CD4-positive, alpha-beta T cell treated with Interleukin-17A for 4 hours (primary cell): ENCODE results near the gene OR1F1.
"Not testable (repeated sequence)": the region's sequence is repeated elsewhere in the genome, so short reads cannot be mapped to it uniquely, and the experiment has no call there.

Source experiments
- DNase-seq: peaks from one replicate; pipeline ENCODE4 v3.0.0-alpha.2; 2020; ENCODE audit warnings: mixed read lengths

OR1F1 gene

DNA sequence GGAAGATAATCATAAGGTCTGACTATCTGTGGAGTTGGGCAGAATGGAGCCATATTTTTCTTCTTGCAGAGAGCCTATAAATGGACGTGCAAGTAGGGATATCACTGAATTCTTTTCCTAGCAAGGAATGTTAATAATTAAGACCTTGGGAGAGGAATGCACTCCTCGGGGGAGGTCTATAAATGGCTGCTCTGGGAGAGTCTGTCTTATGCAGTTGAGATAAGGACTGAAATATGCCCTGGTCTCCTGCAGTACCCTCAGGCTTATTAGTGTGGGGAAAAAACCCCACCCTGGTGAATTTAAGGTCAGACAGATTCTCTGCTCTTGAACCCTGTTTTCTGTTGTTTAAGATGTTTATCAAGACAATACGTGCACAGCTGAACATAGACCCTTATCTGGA is 17.9 kb downstream of the OR1F1 start:
- DNase-seq = not testable (repeated sequence)

DNA sequence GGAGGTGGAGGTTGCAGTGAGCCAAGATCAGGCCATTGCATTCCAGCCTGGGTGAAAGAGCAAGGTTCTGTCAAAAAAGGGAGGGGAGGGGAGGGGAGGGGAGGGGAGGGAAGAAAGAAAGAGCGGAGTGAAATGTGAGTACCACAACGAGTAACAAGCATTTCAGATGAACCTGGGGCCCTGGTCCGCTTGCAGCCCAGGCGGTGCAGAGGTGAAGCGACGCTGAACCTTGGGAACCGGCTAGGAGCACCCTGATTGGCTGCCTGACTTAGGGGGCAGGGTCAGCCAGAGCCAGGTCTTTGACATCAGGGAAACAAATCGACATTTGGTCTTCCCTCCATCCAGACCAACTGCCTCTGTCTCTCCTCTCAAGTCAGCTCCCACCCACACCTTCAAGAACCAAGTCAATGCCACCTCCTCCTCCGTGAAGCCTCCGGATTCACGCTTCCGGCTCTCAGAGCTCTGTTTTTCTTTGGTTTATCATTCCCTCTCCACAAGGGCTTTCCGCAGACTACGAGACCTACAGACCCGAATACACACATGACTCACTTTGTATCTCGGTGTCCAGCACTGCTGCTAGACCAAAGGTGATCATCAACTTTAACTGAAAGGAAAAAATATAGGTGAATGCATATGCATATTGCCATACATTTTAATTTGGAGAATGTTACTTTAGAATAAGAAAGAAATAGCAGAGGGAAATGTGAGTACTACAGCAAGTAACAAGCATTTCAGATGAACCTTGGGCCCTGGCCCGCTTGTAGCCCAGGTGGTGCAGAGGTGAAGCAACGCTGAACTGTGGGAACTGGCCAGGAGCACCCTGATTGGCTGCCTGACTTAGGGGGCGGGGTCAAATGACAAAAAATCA is 19.3 kb downstream of the OR1F1 start:
- no peak for DNase-seq

DNA sequence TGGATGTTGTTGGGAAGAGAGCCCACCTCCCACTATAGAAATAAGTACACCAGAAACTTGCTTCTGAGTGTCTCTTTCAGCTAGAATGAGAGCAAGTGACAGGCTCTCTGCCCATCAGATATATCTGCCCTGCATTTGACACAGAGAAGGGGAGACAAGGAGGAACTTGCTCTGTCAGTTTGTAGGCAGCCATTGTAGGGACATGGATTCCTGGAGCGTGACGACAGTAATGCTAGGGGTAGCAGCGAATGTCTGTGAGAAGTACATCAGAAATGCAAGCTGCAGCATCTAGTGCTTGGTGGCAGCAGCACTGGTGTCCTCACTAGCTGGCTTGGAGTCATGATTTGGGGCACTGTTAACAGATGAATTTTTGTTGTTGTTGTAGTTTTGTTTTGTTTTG is 24.0 kb downstream of the OR1F1 start:
- DNase-seq = no peak

DNA sequence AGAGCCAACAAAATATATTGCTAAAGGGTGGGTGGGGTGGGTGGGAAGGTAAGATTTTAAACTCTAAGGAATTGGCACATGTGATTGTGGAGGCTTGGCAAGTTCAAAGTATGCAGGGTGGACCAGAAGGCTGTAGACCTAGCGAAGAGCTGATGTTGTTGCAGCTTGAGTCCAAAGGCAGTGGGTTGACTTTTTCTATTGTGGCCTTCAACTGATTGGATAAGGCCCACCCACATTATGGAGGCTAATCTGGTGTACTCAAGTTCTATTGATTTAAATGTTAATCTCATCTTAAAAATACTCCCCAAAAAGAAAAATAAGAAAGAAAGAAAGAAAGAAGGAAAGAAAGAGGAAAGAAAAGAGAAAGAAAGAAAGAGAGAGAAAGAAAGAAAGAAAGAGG is 24.6 kb downstream of the OR1F1 start:
- no peak for DNase-seq

DNA sequence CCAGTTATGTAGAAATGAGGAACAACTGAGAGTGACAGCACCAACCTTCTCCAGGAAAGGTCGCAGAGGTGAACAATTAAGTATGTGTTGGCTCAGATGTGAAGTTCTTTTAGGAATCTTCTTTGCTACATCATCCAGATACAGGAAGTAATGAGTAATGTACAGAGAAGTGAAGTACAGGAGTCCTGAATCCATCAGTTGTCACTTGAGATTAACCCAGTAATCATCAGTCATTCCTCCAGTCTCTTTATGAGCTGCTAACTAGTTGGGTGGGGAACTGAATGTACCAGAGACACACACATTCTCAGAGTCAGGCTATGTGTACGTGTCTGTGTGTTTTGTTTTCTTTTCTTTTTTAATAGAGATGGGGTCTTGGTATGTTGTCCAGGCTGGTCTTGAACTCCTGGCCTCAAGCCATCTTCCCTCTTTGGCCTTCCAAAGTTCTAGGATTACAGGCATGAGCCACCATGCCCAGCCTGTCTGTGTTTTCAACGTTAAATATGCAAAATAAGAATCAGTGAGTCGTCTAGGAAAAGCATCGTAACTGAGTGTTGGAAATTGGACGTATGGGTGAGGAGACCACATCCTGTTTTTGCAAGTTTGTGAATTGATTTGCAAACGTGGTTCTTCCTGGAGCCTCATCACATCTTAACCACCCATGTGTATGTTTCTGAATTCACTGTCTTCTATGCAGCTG is 27.0 kb downstream of the OR1F1 start:
- DNase-seq = peak; percentile 38

DNA sequence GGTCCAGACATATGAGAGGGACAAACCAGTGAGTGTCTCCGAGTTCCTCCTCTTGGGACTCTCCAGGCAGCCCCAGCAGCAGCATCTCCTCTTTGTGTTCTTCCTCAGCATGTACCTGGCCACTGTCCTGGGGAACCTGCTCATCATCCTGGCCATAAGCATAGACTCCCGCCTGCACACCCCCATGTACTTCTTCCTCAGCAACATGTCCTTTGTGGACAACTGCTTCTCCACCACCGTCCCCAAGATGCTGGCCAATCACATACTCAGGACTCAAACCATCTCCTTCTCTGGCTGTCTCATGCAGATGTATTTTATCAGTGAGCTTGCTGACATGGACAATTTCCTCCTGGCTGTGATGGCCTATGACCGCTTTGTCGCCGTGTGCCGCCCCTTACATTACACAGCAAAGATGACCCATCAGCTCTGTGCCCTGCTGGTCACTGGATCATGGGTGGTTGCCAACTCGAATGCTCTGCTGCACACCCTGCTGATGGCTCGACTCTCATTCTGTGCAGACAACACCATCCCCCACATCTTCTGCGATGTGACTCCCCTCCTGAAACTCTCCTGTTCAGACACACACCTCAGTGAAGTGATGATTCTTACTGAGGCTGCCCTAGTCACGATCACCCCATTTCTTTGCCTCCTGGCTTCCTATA is 27.7 kb downstream of the OR1F1 start:
- peak; percentile 20 for DNase-seq

DNA sequence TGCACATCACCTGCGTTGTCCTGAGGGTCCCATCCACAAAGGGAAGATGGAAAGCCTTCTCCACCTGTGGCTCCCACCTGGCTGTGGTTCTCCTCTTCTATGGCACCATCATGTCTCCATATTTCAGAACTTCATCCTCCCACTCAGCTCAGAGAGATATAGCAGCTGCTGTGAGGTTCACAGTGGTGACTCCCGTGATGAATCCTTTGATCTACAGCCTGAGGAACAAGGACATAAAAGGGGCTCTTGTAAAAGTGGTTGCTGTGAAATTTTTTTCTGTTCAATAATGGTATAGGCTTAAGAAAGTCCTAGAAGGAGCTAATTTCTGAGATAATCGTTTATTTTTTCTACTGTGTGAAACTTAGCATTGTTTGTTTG is 28.2 kb downstream of the OR1F1 start:
- peak; percentile 25 for DNase-seq

DNA sequence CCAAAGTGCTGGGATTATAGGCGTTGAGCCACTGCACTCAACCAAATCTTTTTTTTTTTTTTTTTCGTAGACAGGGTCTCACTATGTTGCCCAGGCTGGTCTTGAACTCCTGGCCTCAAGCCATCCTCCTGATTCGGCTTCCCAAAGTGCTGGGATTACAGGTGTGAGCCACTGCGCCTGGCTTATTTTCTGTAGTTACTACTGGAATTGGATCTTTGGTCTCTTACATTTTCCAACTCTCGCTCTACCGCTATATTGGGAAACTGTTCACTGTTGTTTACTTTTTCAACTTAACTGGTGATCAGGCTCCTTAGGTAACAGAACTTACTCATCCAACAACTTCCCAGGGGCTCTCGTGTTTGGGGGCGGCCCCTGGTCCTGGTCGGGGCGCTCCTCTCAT is 32.8 kb downstream of the OR1F1 start:
- no peak for DNase-seq

DNA sequence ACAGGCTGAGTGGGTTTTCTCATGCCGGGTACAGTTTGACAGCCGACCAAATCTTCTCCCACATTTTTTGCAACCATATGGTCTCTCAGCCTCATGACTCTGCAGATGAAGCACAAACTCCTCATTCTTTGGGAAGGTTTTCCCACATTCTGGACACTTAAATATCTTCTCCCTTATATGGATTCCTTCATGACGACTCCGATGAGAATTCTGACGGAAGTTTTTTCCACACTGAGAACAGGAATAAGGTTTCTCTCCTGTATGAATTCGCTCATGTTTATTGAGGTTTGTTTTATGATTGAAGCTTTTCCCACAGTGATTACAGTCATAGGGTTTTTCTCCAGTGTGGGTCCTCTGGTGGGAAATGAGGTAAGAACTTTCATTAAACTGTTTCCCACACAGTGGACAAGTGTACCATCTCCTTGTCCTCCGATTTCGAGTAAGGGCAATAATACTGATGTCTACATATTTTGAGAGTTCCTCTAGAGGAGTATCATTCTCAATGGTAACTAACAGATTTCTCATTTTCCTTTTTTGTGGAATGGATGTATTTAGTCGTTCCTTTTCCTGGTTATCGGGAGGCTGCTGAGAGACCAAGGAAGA is 36.0 kb downstream of the OR1F1 start:
- DNase-seq = no peak

DNA sequence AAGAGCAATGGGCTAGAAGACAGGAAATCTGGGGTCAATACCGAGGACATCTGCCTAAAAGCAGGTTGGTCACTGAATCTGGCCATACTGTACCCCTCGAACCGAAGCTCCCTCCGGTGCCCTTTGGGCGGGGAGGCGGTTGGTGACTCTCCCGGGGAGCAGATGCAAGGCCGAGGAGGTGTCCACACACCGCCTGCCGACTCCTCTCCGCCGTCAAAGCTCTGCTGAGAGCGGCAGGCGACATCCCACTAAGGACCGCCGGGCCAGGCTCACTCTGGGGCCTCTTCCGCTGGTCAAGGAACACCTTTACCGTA is 46.5 kb downstream of the OR1F1 start:
- DNase-seq = no peak

DNA sequence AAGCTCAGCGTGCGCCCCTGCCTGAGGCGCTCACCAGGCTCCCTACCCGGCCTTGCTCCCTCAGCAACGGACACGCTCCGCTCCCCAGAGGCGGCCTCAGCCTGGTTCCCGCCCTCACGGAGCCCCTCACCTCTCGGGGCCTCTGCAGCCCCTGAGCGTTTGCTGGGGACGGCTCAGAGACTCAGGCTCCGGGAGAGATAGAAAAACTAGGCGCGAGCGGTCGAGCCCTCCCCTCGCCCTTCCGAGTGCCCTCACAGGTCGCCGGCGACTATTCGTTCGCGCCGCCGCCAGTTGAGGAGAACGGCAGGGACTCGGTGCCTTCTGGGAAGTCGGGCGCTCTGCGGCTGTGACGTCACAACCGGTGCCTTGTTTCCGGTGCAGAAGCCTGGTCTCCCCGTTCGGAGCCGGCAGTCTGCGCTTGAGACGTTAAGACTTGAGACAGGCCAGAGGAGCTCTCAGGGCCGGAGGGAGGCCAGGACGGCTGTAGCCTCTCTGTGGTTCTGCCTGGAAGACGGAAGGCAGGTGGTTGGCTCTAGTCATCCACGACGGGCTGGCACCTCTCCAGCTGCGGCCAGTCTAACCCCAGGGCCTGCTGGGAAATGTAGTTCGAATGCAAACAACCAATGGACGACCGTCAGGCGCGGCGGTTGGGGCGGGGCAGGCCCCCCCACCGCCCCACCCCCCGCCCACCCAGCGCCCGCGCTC is 47.0 kb downstream of the OR1F1 start, which contains the start of gene ZNF200:
ZNF200 (minus strand) TSS at position 302 of the 705 bp plus-strand sequence. CDS start 1,403 bp downstream, outside the sequence.
- DNase-seq = peak; percentile 94

DNA sequence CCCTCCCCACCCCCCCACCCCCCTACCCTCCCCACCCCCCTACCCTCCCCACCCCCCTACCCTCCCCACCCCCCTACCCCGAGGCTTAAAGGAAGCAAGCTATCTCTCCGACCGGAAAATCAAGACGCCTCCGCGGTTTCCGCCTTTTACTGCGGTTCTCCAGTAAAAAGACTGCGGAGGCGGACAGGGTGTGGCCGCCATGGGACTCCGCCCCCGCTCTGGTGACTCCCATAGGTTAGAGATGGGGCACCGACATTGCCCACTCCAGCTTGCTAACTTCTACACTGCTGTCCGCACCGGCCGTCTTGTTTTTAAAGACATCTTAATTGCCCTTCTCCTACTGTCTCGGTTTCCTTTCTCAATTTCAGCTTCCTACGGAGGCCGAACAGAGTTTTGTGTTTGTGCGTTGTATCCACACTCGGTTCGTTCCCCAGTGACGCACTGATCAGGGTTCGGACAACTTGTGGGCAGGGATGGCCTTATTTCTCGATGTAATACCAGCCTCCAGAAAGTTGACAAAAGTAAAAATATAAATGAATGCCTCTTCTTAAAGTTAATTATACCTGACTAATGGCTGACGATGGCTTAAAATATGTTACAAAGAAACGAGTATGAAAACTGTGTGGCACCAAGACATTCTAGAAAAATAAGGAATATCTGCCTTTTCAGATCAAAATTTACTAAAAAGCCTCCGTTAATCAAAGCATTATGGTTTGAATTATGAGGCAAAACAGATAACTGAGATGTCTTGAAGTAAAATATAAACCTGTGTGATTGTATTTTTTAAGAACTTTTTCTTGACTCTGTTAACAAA is 48.1 kb downstream of the OR1F1 start:
- peak; percentile 36 for DNase-seq

DNA sequence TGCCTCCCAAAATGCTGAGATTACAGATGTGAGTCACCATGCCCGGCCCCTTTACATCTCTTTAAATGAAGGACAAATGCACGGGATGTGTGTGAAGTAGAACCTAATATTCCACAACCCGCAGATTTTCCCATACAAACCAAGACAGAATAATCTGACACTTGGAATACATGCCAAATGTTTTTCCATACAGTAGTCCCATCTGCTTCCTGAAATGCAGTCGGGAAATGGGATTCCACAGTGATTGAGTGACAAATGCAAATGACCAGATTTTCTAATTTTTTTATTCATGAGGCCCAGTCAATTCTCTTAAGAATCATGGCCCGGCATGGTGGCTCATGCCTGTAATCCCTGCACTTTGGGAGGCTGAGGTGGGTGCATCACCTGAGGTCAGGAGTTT is 53.8 kb downstream of the OR1F1 start:
- DNase-seq = no peak

DNA sequence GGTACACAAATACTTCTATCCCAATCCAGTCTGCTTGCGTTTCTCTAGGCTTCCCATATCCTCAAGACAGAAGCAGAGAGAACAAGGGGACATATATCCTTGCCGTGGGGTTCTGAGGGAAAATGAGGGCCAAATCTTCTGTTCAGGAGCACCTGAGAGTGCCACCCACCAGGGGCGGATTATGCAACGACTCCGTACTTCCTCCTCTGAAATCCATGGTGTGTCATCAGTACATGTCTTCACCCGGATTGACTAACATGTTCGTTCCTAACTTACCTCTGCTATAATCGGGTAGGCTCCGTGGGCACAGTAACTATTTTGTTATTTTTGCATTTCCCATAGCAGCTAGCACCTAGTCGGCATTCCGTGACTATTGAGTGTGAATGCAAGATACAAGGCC is 54.7 kb downstream of the OR1F1 start:
- DNase-seq = no peak

DNA sequence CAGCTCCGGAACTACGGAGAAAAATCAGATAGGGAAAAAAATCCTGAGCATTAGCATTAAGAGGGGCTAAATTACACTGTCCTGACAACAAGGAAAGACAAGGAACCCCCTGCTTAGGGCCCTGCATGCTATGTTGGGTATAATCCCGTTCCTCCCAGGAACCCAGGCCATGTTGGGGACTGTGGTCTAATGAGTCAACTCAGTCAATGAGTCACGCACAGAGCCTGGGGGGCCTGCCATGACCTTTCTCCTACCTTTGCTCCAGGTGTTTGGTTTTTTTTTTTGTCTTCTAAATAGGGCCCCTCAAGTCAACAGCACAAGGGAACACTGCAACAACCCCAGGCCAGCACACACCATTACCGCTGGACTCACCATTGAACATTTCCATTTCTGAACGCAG is 55.9 kb downstream of the OR1F1 start:
- no peak for DNase-seq

DNA sequence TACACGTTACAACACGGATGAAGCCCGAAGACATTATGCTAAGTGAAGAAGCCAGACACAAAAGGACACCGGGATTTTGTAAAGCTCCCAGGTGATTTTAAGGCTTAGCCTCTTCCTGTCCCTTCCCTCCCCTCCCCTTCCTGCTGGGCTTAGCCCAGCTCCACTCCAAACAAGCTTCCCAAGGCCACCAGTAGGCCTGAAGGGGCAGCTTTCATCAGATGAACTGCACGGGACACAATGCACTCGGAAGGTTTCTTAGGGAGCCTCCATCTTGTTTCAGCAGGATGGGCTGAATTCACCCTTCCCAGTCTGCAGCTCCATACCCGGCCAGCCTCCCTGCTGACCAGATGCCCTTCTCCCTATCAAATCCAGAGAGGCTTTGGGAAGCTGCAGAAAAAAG is 58.0 kb downstream of the OR1F1 start:
- no peak for DNase-seq

DNA sequence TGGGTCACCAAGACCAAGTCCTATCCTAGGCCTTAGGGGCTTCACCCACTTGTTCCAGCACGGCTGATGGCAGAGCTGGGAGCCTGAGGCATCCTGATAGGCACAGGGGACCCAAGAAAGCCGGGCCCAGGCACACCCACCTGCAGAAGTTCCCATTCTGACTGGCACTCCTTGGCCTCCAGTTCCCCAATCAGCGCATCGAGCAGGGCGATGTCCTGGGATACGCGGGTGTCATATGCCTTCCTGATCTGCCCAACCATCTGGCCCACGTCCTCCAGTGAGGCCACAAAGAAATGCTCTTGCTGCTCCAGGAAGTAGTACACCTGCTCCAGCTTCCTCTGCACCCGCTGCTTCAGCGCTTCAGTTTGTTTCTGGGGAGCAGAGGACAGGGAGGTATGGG is 58.9 kb downstream of the OR1F1 start:
- DNase-seq = no peak

DNA sequence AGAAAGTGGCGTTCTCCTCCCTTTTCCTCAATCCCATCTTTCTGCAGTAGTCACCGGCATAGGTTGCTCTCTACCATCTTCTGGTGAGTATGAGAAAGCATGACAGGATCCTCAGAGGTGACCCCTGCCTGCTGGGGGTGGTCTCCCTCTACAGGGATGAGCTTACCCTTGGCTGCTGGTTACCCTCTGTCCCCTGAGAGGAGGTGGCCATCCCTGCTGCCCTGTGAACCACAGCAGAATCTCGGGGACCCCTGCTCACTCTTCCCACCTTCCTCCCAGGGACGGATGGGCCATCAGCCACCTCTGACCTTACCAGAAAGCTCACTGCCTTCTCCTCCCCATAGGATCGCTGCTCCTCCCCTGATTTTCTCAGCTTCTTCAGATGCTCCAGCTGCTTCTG is 60.6 kb downstream of the OR1F1 start:
- DNase-seq = no peak

DNA sequence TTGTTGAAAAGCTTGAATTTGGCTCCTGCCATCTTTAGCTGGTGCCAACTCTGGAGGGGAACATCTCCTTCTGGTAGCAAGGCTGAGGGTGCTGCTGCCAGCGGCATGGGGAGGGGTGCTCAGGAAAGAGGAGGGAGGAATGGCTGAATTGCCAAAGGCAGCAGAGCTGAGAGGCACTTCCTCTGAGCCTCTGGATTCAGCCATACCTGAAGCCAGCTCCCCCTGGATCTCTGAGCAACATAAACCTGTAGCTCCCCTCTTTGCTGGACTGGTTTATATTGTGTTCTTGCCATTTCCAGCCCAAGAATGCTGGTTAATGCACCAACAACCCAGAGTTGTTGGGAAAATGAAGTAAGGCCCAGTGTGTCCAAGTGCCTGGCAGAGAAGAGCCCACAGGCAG is 61.0 kb downstream of the OR1F1 start:
- DNase-seq = no peak

DNA sequence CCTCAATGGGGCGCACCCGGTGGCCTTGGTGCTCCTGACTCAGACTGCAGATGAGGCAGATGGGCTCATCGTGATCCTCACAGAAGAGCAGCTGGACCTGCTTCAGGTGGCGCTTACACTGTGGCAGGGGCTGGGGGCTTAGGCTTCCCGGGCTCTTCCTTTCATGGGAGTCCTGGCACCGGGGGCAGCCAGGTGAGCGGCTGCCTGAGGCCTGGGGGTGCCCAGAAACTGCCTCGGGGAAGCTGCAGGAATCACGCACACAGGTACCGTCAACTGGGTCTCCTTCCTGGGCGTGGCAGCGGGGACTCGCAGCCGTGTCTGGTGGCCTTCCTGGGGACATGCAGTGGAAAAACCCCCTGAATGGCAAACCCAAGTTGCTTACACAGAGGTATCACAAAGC is 61.4 kb downstream of the OR1F1 start:
- DNase-seq = no peak

DNA sequence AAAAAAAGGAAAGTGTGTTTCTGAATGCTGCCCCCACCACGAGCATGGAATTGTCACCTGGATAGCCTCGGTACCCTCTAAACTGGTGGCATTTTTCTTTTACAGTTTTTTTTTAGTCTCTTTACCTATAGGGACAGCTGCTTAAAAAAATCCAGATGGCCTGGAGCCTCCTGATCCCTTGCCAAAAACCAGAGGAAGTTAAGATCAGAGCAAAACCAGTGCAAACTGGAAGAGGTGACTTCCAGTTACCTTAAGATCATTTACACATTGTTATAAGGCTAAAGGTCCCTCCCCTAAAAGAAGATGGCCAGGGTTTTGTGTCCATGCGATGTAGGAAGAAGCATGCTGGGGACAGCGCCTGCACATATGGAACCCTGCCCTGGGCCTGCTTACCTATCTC is 65.0 kb downstream of the OR1F1 start:
- DNase-seq = no peak

DNA sequence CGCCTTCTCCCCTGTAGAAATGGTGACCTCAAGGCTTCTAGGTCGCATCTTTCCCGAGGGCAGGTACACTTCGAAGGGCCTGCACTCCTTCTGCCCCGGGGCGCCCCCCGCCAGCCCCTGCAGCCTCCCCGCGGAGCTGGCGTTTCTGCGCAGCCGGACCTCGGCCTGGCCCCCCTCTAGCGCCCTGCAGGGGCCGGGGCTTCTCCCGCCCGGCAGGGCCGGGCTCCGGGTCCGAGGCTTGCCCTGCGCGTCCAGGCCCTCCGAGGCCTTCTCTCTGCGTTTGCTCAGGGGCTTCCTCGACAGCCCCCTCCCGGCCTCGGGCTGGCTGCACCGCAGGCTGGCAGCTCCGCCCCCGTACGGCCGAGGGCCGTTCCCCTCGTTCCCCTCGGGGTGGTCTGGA is 66.3 kb downstream of the OR1F1 start:
- no peak for DNase-seq
